ENCODE results near the gene TDRD10.

TDRD10 gene

GRCh38 chr1:154456631-154457030, 45.4 kb upstream of the TDRD10 start:
- no peak for TF ChIP-seq EGR1 (IDR thresholded peaks at IDR 0.05)
- TF ChIP-seq EP300 (IDR thresholded peaks at IDR 0.05; ENCODE audit: borderline replicate concordance) = no peak

GRCh38 chr1:154459080-154459479, 42.9 kb upstream of the TDRD10 start:
- TF ChIP-seq EGR1 (IDR thresholded peaks at IDR 0.05) (no peak), TCF12 (IDR thresholded peaks at IDR 0.05; ENCODE audit: low read depth) (no peak), NFIC (IDR thresholded peaks at IDR 0.05) (no peak), TEAD4 (IDR thresholded peaks at IDR 0.05) (no peak), CREB1 (IDR thresholded peaks at IDR 0.05; ENCODE audit: low read depth) (no peak), CEBPB (IDR thresholded peaks at IDR 0.05) (no peak), RAD21 (IDR thresholded peaks at IDR 0.05; ENCODE audit: low read depth) (no peak), REST (IDR thresholded peaks at IDR 0.05; ENCODE audit: low read depth) (no peak), USF1 (IDR thresholded peaks at IDR 0.05) (no peak), ZBTB7A (IDR thresholded peaks at IDR 0.05; ENCODE audit: low read depth) (no peak), FOXM1 (IDR thresholded peaks at IDR 0.05; ENCODE audit: borderline replicate concordance, low read depth) (no peak), TAF1 (IDR thresholded peaks at IDR 0.05; ENCODE audit: low read depth) (no peak), YY1 (IDR thresholded peaks at IDR 0.05; ENCODE audit: low read depth) (no peak), EP300 (IDR thresholded peaks at IDR 0.05; ENCODE audit: borderline replicate concordance) (no peak), MAX (IDR thresholded peaks at IDR 0.05) (no peak)

- TF ChIP-seq TCF12 (IDR thresholded peaks at IDR 0.05; ENCODE audit: low read depth) (no peak), ZBTB7A (IDR thresholded peaks at IDR 0.05; ENCODE audit: low read depth) (no peak), USF1 (IDR thresholded peaks at IDR 0.05) (no peak), MAX (IDR thresholded peaks at IDR 0.05) (no peak)
Measured at GRCh38 chr1:154460695-154461260, 41.2 kb upstream of the TDRD10 start.

- 0 out of 2 replicates have a peak, but pooled peaks have one; percentile 19 for TF ChIP-seq MAX (IDR thresholded peaks at IDR 0.05)
- no peak for TF ChIP-seq REST (IDR thresholded peaks at IDR 0.05; ENCODE audit: low read depth)
- TF ChIP-seq NFIC (IDR thresholded peaks at IDR 0.05) = no peak
- TF ChIP-seq TAF1 (IDR thresholded peaks at IDR 0.05; ENCODE audit: low read depth) = no peak
- no peak for TF ChIP-seq RAD21 (IDR thresholded peaks at IDR 0.05; ENCODE audit: low read depth)
Measured at GRCh38 chr1:154463512-154463990, 38.5 kb upstream of the TDRD10 start.

- no peak for TF ChIP-seq ZBTB7A (IDR thresholded peaks at IDR 0.05; ENCODE audit: low read depth)
- no peak for TF ChIP-seq EP300 (IDR thresholded peaks at IDR 0.05; ENCODE audit: borderline replicate concordance)
- TF ChIP-seq NFIC (IDR thresholded peaks at IDR 0.05) = no peak
- TF ChIP-seq MAX (IDR thresholded peaks at IDR 0.05) = no peak
- no peak for TF ChIP-seq CEBPB (IDR thresholded peaks at IDR 0.05)
- TF ChIP-seq EGR1 (IDR thresholded peaks at IDR 0.05) = no peak
- no peak for TF ChIP-seq FOXM1 (IDR thresholded peaks at IDR 0.05; ENCODE audit: borderline replicate concordance, low read depth)
- no peak for TF ChIP-seq TAF1 (IDR thresholded peaks at IDR 0.05; ENCODE audit: low read depth)
- TF ChIP-seq TCF12 (IDR thresholded peaks at IDR 0.05; ENCODE audit: low read depth) = no peak
Measured at GRCh38 chr1:154465621-154466195, 36.3 kb upstream of the TDRD10 start.

- TF ChIP-seq REST (IDR thresholded peaks at IDR 0.05; ENCODE audit: low read depth) = no peak
- no peak for TF ChIP-seq CEBPB (IDR thresholded peaks at IDR 0.05)
- TF ChIP-seq TEAD4 (IDR thresholded peaks at IDR 0.05) = no peak
- TF ChIP-seq TCF12 (IDR thresholded peaks at IDR 0.05; ENCODE audit: low read depth) = no peak
- TF ChIP-seq TAF1 (IDR thresholded peaks at IDR 0.05; ENCODE audit: low read depth) = no peak
- TF ChIP-seq YY1 (IDR thresholded peaks at IDR 0.05; ENCODE audit: low read depth) = no peak
- no peak for TF ChIP-seq EP300 (IDR thresholded peaks at IDR 0.05; ENCODE audit: borderline replicate concordance)
- TF ChIP-seq EGR1 (IDR thresholded peaks at IDR 0.05) = no peak
- TF ChIP-seq MAX (IDR thresholded peaks at IDR 0.05) = no peak
- TF ChIP-seq USF1 (IDR thresholded peaks at IDR 0.05) = no peak
- no peak for TF ChIP-seq ZBTB7A (IDR thresholded peaks at IDR 0.05; ENCODE audit: low read depth)
Measured at GRCh38 chr1:154466206-154466605, 35.8 kb upstream of the TDRD10 start.

Data from Ishikawa (cell line).